GM18499 (cell line): Measurements from ENCODE around the gene CD36.
A peak's percentile ranks its signal among the peaks of the same experiment; 100 is the strongest.

ENCODE experiments used
- ATAC-seq: cut with Tn5 transposase; IDR thresholded peaks from one replicate; pipeline ENCODE4 v1.9.1; 2021; ENCODE audit warnings: moderate number of reproducible peaks; ENCODE audit not compliant: insufficient read depth, unreplicated experiment

Gene CD36

DNA sequence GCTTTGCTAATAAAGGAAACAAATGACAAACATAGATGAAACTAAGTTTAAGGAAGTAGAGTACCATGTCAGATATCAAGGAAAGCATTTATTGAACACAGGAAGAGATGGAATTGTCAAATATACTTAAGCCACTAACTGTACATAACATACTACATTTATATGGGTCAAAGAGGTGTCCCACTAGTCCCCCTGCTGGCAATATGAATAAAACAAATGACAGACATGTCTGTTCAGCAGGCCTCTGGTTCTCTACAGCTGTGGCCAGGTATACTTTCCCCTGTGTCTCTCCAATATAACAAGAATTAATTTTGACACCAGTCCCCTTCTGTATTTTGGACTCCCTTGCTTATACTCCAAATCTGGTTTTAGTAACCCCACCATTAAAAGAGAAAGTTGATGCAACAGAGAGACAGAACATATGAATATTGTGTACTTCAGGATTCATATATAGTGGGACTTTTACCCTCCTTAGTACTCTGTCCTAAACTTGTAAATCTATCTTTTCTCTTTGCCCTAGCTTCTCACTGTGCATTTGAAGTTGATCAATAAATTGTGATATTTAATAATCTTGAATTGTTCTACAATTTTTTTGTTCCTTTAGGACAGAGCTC is 42.9 kb downstream of the CD36 start:
- no peak for ATAC-seq

DNA sequence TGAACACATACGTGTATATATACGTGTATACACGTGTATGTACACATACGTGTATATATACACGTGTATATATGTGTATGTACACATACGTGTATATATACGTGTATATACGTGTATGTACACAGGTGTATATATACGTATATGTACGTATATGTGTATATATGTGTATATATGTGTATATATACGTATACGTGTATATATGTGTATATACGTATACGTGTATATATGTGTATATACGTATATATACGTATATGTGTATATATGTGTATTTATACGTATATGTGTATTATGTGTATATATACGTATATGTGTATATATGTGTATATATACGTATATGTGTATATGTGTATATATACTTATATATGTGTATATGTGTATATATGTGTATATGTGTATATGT is 44.3 kb downstream of the CD36 start:
- ATAC-seq = no peak

DNA sequence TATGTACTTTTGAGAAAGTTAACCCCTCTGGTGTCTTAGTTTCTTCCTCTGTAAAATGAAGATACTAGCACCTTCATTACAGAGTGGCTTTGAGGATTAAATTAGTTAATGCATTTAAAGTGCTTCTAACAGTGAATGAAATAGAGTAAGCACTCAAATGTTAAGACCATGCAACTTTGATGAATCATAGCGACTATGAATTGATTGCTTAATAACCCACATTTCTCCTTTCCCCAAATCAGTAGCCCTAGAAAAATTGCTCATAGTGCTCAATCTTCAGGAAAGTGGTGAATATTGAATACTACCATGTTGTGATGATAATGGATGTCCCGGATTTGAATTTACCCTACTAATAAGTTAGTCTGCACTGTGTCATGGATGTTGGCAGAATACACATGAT is 48.1 kb downstream of the CD36 start:
- ATAC-seq = no peak

- ATAC-seq = peak; percentile 74
Observed at GRCh38 chr7:80699045-80699638, 60.7 kb downstream of the CD36 start.

- ATAC-seq = no peak
Observed at GRCh38 chr7:80699721-80700256, 61.3 kb downstream of the CD36 start.

DNA sequence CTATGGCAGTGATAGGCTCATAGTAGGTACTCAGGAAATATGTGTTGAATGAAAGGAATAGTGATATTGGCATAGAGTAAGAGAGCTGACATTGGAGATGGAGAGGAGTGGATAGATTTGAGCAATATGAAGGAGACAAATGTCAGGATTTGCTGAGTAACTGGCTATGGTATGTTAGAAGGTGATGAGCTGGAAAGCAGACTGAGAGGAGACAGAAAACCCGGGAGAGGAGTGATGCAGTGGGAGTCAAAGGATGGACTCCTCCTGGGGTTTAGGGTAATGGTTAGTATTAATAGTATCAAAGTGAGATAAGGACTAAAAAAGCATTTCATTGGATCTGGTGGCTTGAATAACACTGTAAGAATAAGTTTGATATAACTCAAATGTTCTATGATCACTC is 64.8 kb downstream of the CD36 start:
- ATAC-seq = no peak

DNA sequence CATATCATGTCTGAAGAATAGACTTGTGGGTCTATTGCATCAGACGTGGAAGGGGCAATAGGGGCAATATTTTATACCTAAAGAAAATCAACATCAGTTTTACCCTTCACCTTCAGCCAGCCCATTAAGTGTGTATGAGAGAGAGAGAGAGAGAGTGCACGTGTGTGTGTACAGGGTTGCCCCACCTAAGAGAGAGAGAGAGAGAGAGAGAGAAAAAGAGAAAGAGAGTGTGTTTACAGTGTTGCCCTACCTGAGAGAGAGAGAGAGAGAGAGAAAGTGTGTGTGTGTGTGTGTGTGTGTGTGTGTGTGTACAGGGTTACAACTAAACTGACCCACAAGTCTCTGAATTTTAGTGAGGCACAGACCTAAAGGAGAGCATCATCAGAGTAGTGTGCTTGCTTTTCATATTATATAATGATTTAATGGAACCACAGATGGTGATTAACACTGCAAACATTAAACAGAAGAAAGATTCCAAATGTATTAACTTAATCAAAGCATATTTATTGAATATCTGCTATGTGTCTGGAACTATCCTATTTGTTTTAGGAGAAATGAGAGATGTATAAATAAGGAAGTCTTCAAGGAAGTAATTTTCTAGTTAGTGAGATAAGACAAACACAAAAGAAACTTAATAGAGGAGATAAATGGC is 66.8 kb downstream of the CD36 start:
- ATAC-seq = no peak

- ATAC-seq = no peak
Observed at GRCh38 chr7:80707318-80707717, 68.9 kb downstream of the CD36 start.

- no peak for ATAC-seq
Observed at GRCh38 chr7:80708123-80708522, 69.7 kb downstream of the CD36 start.

DNA sequence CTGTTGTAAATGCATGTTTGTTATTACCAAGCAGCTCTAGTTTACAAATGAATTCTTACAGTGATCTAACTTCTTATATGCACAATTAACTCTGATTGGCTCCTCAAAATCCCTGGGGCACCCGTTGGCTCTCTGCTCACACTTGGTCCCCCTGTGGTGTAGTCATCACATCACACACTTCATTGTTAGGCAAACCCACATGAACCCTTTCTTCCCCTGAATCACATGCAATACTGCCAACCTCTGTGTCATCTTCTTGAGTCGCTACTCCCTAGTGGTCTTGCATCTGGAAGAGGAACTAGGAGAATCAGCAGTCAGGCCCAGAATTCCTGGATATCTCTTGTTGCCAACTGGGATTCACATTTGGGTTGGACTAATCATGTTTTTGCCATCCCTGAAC is 73.1 kb downstream of the CD36 start:
- ATAC-seq = no peak

DNA sequence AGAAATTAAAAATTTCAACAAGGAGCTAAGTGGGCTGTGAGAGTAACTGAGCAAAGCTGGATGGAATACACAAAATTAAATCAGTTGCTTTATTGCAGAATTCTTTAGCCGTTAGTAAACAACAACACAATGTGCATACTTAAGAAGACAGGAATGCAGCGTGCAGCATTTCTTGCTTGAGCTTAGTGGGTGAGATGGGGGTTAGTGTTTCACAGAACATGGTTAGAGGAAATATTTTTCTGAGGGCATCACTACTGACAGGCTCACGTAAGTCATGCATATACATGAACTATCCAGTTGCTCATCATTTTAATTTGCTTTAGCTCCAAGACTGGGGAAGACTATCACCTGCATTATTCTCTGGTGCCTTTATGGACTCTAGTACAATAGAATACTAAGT is 80.8 kb downstream of the CD36 start:
- ATAC-seq = no peak

DNA sequence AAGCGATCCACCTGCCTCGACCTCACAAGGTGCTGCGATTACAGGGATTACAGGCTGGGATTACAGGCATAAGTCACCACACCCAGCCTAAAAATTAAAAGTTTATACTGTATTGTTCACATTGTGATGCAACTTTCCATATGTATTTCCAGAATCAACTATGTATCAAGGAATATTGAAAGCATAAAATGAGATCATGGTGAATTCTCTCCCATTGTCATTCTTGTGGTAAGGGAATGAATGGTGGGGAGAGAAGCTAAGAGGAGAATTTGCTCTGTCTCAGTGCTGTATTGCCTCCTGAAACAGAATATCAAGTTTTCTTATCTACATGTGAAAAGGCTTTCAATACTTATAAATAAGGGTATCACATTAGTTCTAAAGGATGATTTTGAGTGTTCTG is 81.7 kb downstream of the CD36 start:
- no peak for ATAC-seq

DNA sequence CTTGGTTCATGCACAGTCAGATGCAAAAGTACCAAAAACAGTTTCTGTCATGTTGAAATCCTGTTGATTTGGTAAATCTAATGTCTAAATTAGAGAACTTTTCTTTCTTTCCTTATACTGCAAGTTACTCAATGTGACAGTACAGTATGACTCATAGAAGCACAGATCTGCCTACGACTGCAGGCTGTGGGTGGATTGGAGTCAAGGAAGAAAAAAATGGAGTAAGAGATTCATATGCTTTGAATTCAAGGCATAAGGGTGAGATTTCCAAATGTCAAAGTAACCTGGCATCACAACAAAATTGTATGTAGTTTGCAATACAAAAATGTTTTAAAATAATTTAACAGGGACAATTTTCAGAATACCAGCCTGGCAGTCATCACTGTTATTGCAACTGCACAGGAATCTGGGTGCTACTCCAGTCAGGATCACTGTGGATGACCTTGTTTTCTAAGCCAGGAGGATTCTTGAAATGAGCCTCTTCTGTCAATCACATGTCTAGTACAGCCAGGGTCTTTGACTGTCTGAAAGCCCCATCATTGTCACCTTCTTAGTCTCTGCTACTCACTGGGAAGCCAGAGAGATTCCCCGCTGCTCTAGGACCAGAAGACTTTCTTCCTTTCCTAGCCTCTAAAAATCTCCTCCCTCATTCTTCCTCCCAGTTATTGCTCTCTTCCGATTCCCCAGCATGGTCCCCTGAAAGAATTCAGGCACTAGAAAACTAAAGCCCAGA is 83.6 kb downstream of the CD36 start:
- no peak for ATAC-seq

DNA sequence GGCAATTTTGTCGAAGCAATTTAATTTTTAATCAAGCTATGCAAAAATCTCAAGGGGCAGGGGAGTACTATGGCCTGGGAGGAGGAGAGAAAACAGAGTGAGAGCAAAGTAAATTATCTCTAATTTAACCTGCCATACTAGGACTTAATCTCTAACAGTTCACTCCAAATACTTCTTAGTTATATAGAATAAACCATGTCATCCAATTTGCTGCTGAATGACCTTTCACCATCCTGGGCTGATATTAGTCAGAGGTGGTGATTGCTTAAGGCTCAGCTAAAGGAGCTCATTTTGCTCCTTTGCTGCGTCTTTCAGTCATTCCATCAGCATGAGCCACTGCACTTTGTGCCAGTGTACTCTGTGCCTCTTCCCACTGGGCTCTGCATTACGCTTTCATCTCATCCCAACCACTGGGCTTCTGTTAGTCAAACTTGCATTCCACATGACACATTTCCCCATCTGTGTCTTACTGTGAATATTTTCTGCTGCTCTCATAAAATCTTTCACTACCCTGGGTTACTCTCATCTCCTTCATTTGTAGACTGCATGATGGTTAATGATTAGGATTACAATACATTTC is 84.3 kb downstream of the CD36 start:
- no peak for ATAC-seq

DNA sequence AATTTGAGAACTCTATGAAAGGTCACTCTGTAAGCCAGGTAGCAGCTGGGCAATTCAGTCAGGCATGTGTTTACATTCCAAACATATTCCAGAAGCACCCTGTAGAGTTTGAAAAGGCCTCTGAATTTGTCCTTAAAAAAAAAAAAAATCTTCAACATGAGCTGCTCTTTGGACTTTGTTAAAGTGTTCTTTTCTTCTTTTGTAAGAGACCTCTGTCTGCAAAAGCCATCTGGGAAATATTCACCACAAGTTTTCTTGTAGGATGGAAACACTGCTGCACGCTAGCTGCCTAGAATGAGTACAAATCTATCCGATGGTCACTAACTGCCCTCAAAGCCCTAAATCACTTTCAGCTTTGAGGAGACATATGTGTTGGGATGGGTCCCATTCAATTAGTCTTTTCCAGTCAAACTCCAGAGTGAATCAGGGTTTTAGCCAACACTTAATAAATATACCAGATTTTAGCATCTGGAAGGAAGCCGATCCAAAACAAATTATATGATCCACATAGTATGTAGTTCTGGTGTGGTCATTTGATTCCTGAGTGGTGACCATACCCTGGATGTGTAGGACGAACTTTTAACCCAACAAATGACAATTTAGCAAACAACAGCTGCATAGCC is 85.9 kb downstream of the CD36 start:
- no peak for ATAC-seq

DNA sequence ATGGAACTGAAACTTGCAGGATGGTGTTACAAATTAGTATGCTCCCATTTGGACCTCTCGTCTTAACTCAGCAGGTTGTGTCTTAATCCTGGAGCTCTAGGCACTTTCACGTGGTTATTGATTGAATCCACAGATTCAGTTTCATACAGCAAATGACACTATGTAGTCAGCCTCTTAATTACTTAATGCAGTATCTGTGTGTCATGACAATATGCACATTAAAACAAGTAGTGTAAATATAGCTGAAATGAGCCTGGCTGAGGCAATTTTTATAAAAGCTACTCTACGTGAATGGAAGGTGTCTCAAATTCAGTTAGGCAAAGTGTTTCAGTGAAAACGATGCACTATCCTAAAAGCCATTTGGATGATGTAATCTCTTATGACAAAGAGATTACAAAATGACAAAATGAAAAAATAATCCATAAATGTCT is 86.8 kb downstream of the CD36 start:
- ATAC-seq = no peak
